GM21717 (cell line): ENCODE measurements around the gene EEF1AKMT3.
"Not testable (repeated sequence)": the region's sequence is repeated elsewhere in the genome, so short reads cannot be mapped to it uniquely, and the experiment has no call there.

Experiments used
- ATAC-seq: cut with Tn5 transposase; IDR thresholded peaks from one replicate; pipeline ENCODE4 v1.9.1; 2021; ENCODE audit warnings: mild to moderate bottlenecking, moderate library complexity; ENCODE audit not compliant: unreplicated experiment

Gene EEF1AKMT3

DNA sequence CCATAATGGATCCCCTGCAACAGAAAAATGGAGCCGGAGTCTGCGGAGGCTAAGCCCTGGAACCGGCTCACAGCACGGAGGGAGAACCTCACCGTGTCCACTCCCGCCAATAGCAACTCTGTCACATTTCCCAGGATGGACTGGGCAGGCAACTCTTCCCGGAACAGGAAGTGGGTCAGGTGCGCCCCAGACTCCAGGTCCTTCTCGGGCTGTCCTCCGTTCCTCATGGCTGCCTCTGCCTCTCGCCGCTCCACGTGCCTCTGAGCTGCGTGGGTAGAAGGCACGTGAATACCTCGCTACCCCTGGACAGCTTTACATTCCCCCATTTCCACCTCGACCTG is 7.8 kb upstream of the EEF1AKMT3 start:
- no peak for ATAC-seq

DNA sequence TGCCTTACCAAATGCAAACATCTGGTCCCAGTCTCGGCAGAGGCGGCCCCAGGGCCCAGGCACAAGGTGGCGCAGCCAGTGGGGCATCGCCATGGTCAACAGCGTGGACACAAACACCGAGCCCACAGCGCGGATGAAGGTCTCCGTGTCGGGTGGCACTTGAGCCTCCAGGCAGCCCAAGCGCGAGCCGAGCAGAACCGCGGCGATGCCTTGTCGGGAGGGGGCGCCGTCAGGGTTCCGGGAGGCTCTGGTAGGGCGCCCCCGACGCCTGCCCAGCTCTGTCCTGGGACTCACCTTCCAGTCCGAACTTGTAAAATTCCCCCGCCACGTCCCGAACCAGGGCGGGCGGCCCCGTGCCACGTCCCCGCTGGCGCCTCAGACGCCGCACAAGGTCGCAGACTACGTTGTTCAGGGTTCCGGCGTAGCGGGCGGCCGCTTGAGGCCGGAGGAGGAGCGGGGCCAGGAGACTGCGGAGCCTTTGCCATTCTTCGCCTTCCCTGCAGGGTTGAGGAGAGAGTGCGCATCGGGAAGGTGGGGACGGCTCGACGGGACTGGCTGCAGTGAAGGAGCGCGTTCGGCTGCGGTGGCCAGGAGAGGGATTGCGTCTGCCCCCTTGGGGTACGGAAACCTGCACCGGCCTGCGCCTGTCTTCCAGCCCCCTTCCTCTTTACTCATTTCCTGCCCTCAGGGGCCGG is 7.3 kb upstream of the EEF1AKMT3 start:
- peak; percentile 48 for ATAC-seq

DNA sequence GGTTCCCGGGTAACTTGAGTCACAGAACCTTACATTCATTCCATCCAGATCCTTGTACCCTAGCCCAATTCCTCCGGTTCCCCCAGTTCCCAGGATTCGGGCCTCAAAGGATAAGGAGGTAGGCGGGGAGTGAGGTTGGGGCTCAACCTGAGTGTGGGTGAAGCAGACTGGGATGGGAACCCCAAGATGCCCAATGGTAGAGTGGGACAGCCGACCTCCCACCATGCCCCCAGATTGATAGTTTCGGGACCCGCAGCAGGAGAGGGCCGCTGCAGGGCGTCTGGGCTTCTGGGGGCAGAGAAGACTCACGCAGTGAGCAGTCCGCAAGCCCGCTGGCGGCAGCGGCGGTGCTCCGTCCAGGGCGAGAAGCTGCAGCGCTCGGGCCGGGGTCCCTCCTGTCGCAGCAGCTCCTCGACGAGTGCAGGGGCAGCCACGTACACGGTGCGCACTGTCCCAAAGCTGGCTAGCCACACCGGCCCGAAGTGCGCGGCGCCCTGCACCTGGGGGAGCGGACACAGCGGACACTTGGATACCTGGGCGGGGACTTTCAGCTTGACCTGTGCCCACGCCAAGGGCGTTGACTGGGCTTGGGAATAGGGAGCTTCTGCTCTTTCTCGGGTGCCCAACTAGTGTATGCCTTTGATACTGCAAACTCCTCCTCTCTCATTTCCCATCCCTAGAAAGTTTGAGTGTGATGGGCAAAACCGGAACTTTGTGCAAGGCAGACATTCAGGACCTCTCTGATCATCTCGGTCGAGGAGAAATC is 6.5 kb upstream of the EEF1AKMT3 start:
- no peak for ATAC-seq

DNA sequence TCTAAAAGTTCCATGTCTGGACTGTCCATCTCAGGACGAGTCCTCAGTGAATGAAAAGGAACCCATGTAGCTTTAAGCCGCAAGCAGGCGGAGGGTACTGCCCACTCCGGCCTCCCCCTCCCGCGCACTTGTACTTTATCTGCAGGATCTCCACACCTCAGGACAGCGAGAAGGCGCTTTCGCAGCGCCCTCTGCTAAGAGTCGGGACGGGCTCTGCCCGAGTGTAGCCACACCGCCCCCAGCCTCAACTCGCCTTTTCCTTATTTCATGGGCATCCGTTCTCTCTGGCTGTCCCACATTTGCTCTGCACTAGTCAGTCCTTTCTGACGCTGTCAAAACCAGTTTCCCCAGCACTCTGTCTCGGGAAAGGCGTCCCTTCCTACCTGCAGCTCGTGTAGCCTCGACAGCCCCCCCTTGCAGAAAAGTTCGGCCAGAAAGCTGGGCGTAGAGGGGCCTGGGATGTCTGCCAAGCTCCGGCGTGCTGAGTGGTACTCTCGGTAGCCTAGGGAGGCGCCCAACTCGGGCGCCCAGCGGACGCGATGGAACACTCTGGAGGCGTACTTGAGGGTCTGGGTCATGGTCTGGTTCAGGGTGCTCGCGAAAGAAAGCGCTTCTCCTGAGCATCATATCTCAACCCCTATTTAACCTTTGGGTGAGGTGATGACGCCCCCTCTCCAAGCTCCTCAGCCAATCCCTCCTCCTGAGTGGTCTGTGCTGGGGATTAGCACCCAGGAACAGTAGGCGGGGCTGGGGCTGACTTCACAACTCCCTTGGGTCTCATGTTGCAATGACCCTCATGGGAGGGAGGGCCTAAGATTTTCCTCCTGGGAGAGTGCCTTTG is 5.7 kb upstream of the EEF1AKMT3 start, which contains the start of gene CYP27B1:
Gene CYP27B1 (minus strand): TSS at position 615 of the 841 bp plus-strand sequence. CDS start 37 bp downstream, at position 578.
- ATAC-seq = no peak

DNA sequence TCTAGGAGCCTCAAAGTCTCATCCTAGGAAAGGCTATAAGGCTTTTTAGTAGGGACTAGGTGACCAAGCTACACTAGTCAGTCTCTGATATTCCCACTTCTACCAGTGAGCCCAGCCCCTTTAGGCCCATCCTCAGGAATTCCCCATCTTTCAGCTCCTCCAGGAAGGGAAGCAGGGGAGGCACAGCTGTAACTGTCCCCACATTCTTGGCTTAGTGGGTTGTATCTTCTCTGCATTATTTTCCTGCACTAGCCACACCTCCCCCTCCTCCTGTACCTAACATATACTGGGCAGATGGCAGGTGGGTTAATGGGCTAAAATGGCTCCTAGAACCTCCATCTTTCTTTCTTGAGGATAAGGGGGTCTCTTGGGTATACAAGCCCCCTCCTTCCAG is 5.1 kb upstream of the EEF1AKMT3 start:
- ATAC-seq = no peak

DNA sequence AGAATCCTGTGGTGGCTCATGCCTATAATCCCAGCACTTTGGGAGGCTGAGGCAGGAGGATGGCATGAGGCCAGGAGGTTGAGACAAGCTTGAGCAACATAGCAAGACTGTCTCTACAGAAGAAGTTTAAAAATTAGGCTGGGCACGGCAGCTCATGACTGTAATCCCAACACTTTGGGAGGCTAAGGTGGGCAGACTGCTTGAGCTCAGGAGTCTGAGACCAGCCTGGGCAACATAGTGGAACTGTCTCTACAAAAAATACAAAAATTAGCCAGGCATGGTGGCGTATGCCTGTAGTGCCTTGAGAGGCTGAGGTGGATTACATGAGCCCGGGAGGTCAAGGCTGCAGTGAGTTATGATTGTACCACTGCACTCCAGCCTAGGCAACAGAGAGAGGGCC is 4.5 kb upstream of the EEF1AKMT3 start:
- no peak for ATAC-seq

DNA sequence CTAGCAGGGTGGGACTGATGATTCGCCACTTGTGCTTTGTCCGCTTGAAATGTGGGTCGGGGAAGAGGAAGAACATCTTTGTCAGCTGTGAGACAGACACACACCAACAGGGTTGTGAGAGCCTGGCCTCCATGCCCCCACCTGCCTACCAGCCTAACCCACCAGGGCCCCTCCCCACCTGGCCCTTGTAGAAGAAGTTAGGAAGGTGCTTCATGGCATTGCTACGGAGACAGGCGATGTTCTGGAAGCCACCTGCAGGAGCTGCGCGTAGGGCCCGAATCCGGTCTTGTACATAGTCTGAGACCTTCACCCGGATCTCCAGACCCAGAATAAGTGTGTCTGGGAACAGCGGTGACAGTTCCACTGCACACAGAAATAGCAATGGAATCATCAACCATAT is 2.8 kb upstream of the EEF1AKMT3 start:
- no peak for ATAC-seq

DNA sequence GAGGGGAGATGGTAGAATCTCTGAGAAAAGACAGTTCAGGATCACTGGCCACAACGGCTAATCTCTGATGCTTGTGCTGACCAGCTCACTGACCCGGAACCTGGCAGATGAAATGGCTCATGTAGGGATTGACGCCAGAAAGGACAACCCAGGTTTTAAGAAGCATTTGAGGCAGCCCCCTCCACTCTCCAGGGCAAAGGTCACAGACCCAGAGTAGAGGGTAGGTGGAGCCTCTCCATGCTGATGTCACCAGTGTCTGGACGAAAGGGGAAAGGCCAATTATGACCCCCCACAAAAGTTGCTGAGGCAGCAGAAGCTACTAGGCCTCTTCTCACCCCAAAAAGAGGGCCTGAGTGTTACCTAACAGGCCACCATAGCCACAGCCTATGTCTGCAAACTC is 1.7 kb upstream of the EEF1AKMT3 start:
- ATAC-seq = no peak

DNA sequence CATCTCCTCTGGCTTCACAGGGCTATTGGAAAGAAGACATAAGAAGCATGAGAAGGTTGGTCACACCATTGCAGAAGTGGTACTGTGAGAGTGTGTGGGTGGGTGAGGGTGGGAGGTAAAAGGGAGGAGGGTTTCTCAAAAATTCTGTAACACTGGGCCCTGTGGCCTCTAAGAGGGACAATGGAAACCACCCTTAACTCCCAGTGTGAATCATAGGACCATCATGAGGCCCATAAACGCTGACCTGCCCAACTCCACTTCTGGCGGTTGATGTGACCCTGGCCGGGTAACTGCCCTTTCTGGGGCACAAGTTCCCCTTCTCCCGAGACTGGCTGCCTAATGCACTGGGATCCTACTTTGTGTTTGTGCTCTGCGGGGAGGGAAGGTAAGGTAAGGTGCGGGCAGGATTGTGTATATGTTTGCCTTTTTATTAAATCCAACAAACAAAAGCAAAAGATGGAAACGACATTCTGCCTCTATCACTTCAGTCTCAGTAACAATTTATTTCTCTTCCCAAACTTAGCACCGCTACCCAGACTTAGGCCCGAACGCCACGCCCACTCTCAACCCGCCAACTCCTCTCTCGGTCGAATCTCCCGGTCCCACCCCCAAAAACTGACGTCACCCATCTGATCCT is 1.1 kb upstream of the EEF1AKMT3 start:
- ATAC-seq = peak; percentile 75

DNA sequence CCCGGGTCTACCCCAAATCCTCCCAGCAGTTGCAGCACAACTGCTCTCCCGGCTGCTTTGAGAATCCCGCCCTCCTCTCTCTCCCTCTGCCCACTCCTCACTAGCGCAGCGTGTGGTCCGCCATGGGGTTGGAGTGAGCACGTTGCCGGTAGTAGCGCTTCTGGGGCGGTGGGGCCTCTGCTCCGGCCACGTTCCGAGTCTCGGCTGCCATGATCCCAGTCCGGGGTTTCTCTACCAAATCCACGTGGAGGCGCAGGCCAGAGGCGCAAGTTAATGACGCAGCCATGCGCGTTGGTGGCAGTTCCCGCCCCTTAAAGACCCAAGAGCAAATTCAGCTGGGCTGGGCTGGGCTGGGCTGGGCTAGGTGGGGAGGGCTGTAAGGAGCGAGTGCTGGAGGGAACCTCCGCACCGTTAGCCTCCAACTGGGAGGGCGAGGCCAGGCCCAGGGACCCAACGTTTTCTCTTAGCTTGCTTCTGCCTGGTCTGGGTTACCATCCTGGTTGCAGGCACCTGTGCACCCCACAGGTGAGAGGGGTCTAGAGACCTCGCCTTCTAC is 463 bp upstream of the EEF1AKMT3 start, which contains the start of gene METTL1:
Gene METTL1 (minus strand): TSS at position 233 of the 556 bp plus-strand sequence. CDS start 22 bp downstream, at position 211.
- peak; percentile 72 for ATAC-seq

DNA sequence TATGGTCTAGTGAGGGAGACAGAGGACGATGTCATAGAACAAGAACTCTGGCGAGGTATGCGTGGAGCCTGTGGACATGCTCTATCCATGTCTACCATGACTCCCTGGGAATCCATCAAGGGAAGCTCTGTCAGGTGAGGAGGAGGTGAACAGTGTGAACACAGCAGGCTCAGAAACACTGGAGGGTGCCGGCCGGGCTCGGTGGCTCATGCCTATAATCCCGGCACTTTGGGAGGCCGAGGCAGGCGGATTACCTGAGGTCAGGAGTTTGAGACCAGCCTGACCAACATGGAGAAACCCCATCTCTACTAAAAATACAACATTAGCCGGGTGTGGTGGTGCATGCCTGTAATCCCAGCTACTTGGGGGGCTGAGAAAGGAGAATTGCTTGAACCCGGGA is 2.2 kb downstream of the EEF1AKMT3 start:
- ATAC-seq = not testable (repeated sequence)

DNA sequence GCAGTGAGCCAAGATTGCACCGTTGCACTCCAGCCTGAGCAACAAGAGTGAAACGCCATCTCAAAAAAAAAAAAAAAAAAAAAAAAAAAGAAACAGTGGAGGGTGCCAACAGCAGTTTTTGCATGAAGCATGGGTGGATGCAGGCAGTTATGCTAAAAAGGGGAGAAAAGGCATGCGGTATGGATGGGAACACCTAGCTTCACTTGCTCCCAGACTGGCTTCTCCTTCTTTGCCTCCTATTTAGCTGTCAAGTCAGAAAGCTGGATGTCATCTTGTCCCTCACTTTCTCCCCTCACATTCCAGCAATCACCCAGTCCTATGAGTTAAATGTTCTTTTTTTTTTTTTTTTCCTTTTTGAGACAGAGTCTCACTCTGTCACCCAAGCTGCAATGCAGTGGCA is 2.6 kb downstream of the EEF1AKMT3 start:
- ATAC-seq = no peak

DNA sequence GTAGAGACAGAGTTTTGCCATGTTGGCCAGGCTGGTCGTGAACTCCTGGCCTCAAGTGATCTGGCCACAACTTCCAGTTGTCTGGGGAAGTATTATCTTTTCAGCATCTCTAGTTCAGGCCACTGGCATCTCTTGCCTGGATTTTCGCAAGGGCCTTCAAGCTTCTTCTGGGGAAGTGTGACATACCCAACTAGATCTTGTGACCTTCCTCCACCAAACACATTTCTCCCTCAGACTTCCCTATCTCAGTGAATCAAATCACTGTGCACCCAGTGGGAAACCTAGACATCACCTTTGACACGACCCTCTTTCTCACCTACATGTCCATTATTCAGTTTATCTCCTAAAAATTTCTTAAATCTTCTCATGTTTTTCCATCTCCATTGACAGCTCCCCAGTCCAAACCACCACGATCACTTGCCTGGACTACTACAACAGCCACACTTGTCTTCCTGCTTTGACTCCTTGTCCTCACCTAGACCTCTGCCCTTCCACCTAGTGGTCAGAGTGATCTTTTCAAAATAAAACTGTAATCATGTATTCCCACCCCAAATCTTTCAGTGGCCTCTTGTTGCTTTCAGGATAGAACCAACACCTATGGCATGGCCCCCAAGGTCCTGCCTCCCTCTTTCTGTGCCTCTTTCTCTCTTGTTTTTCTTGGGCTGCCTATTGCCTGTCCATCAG is 3.3 kb downstream of the EEF1AKMT3 start:
- no peak for ATAC-seq

DNA sequence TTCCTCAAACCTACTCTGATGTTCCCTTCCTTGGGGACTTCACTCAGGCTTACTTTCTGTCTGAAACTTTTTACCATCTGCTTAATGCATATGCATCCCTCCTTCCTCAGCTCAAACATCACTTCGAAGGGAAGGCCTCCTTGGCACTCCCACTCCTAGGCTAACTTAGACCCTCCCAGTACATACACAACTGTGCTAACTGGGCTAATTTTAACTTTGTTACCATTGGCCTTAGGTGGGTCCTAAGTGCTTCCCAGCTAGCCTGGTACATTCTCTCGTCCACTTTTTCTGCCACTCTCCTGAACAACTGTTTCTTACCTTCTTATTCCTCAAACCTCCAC is 3.8 kb downstream of the EEF1AKMT3 start:
- ATAC-seq = no peak

DNA sequence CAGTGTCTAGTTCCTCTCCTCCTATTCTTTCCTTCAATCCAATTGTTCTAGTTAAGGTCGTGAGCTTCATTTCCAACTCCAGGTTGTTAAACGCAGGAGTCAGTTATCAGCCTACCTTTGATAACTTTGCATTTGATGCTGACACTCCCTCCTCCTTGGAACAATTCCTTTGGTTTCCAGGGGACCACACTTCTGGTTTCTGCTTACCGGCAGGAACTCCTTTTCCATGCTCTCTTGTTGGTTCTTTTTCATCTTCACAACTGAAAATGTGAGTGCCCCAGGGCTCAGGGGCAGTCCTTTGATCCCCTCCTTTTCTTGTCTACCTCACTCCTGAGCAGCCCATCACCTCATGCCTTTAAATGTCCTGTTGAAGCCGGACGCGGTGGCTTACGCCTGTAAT is 5.0 kb downstream of the EEF1AKMT3 start:
- no peak for ATAC-seq

DNA sequence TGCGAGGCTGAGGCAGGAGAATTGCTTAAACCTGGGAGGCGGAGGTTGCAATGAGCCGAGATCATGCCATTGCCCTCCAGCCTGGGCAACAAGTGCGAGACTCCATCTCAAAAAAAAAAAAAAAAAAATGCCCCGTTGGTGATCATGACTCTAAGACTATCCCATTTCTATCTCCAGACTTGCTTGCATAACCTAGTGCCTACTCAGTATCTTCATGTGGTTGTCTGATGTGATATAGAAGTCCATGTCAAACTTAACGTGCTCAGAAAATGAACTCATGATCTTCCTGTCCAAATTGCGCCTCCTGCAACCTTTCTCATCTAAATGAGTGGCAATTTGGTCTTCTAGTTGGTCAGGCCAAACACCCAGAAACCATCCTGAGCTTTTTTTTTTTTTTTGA is 5.5 kb downstream of the EEF1AKMT3 start:
- no peak for ATAC-seq

DNA sequence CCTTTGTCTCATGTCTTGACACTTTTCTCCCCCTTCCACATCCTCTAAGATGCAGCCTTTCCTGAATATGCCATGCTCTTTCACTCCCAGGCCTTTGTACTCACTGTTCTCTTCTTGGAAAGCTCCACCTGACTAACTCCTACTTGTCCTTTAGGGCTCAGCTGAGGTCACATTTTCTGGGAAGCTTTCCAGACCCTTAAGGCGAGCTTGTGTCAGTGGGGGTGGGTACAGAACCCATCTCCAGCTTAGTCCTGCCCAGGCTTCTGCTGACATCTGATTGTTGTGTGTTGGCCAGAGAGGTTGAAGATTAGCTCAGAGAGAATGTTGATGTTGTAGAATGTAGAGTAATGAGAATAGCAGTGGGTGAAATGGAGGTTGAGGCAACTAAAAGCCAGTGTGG is 7.3 kb downstream of the EEF1AKMT3 start:
- no peak for ATAC-seq

DNA sequence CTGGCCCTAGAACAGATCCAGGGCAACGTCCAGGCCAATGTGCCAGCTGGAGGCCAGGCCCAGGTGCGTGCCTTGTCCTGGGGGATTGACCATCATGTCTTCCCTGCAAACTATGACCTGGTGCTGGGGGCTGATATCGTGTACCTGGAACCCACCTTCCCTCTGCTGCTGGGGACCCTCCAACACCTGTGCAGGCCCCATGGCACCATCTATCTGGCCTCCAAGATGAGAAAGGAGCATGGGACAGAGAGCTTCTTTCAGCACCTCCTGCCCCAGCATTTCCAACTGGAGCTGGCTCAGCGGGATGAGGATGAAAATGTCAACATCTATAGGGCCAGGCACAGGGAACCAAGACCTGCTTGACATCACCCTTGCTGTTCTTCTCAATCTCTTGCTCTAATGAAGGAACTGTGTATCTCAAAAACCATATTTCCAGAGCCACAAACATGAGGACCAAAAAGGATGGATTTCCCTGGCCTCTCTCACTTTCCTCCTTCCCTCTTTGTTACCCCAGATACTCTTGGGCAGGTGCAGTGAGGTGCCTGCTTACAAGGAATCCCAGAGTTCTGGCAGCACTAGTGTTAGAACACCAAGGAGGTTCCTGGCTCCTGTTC is 8.0 kb downstream of the EEF1AKMT3 start:
- ATAC-seq = no peak

DNA sequence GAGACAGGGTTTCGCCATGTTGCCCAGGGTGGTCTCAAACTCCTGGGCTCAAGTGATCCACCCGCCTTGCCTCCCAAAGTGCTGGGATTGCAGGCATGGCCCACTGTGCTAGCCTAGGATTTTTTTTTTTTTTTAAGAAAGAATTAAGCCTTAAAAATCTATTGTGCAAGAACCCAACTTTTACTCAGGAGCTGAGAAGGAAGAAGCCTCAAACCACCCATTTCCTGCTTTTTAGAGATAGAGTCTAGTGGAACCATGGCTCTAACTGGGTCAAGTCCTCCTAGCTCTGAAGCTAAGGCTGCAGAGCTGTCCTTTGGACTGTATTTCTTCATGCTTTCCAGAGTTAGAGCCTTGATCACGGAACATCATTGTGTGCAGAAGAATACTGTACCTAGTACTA is 8.8 kb downstream of the EEF1AKMT3 start:
- no peak for ATAC-seq

DNA sequence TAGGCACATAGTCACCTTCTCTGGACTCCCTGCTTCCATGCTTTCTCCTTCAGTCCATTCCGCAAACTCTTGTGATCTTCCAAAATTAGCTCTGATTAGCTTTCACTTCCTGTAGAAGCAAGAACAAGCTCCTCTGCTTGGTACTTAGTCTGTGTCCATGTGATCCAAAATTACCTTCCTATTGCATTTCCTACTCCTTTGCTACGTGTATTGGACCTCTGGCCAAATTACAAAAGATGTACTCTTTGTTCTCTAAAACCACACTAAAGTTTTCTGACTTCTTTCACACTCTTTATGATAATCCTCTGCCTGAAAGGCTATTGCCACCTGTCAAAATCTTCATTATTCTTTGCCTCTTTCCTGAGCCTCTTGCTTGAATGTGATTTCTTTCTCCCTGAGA is 9.4 kb downstream of the EEF1AKMT3 start:
- ATAC-seq = no peak
